Esophagus muscularis mucosa (tissue), 4 donors: Measurements from ENCODE around the gene FAM193A. TPM values are rescaled to one million over a fixed set of nuclear protein-coding genes. Genes with fewer than 3 reads are reported as not detected.

ENCODE experiments used
- DNase-seq: peaks from one replicate; pipeline ENCODE4 v3.0.0-alpha.2; 2017; ENCODE audit errors: extremely low spot score
- H3K27ac ChIP-seq, 4 donors: fragments of 200-600 bp; sonication (generic); replicated peaks in 1 of 4; 1 replicate in 3 of 4; 2 replicates in 1 of 4; pipeline ENCODE4 v1.5.1; 2016 to 2019; ENCODE audit warnings: mild to moderate bottlenecking in 1 of 4
- H3K27me3 ChIP-seq, 4 donors: fragments of 200-600 bp; sonication (generic); one replicate each; pipeline versions ENCODE4 v1.5.1 to v1.6.0; 2016 to 2019
- H3K36me3 ChIP-seq, 4 donors: fragments of 200-600 bp; sonication (generic); one replicate each; pipeline ENCODE4 v1.5.1; 2016 to 2019
- H3K4me1 ChIP-seq, 4 donors: fragments of 200-600 bp; sonication (generic); one replicate each; pipeline ENCODE4 v1.5.1; 2016 to 2019
- H3K4me3 ChIP-seq, 4 donors: fragments of 200-600 bp; sonication (generic); 1 replicate in 2 of 4; 2 replicates in 2 of 4; pipeline ENCODE4 v1.5.1; 2016 to 2019; ENCODE audit warnings: mild to moderate bottlenecking in 4 of 4, moderate library complexity in 1 of 4
- H3K9me3 ChIP-seq, 4 donors: fragments of 200-600 bp; sonication (generic); 1 replicate in 3 of 4; 2 replicates in 1 of 4; pipeline ENCODE4 v1.5.1; 2016 to 2019
- EP300 ChIP-seq: sonication (generic); formaldehyde crosslinking; IDR thresholded peaks from one replicate; pipeline ENCODE4 v1.6.1; 2017; ENCODE audit warnings: antibody characterized with exemption
- POLR2A ChIP-seq: fragments of 450-650 bp; IDR thresholded peaks from one replicate; pipeline ENCODE4 v1.6.1; 2017; ENCODE audit warnings: antibody characterized with exemption, moderate library complexity, mild to moderate bottlenecking, low read depth
- POLR2AphosphoS5 ChIP-seq, 2 donors: sonication (generic); formaldehyde crosslinking; IDR thresholded peaks; one replicate each; pipeline ENCODE4 v1.6.1; 2017; ENCODE audit warnings: antibody characterized with exemption in 2 of 2
- WGBS: methylation state at CpG from one replicate; pipeline ENCODE4 v1.1.5; 2018; 5-methylcytosine and 5-hydroxymethylcytosine counted together
- intact Hi-C: fragments of 100-400 bp; cut with DNase I; formaldehyde crosslinking; loops from one replicate; pipeline ENCODE4 v1.15.1; 2023
- total RNA-seq, 4 donors: library from RNA; depleted of rRNA; stranded (reverse); fragments of >200 nt; gene quantifications; one replicate each; pipeline versions ENCODE4 v1.1.0 to v1.2.1, GENCODE V29; 2016
- TF ChIP-seq, protein P1 (sequence below), 3 experiments: fragments of 200-600 bp in 2 of 3; fragments of 450-650 bp in 1 of 3; sonication (generic) in 2 of 3; IDR thresholded peaks; one replicate each; pipeline ENCODE4 v1.5.1; 2017 to 2019; ENCODE audit warnings: antibody characterized with exemption in 3 of 3, mild to moderate bottlenecking in 2 of 3, moderate library complexity in 1 of 3

Gene FAM193A, protein sequence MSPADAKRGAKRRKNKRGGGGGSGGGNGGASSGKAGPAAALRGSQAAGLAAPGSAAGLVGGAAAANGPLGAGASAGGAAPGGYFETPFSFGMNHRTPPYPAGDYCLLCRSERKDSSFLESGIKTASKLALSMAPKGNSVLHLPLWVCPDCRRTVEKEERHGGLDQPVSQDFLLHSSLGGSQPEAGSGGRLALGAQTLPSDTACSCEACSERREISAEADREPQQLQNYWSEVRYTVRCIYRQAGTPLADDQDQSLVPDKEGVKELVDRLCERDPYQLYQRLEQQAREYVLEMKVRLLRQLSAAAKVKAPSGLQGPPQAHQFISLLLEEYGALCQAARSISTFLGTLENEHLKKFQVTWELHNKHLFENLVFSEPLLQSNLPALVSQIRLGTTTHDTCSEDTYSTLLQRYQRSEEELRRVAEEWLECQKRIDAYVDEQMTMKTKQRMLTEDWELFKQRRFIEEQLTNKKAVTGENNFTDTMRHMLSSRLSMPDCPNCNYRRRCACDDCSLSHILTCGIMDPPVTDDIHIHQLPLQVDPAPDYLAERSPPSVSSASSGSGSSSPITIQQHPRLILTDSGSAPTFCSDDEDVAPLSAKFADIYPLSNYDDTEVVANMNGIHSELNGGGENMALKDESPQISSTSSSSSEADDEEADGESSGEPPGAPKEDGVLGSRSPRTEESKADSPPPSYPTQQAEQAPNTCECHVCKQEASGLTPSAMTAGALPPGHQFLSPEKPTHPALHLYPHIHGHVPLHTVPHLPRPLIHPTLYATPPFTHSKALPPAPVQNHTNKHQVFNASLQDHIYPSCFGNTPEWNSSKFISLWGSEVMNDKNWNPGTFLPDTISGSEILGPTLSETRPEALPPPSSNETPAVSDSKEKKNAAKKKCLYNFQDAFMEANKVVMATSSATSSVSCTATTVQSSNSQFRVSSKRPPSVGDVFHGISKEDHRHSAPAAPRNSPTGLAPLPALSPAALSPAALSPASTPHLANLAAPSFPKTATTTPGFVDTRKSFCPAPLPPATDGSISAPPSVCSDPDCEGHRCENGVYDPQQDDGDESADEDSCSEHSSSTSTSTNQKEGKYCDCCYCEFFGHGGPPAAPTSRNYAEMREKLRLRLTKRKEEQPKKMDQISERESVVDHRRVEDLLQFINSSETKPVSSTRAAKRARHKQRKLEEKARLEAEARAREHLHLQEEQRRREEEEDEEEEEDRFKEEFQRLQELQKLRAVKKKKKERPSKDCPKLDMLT (N-terminal part only)
- 10 to 100 TPM; 20.0 to 30.6 (median 24.6) TPM for total RNA-seq

DNA sequence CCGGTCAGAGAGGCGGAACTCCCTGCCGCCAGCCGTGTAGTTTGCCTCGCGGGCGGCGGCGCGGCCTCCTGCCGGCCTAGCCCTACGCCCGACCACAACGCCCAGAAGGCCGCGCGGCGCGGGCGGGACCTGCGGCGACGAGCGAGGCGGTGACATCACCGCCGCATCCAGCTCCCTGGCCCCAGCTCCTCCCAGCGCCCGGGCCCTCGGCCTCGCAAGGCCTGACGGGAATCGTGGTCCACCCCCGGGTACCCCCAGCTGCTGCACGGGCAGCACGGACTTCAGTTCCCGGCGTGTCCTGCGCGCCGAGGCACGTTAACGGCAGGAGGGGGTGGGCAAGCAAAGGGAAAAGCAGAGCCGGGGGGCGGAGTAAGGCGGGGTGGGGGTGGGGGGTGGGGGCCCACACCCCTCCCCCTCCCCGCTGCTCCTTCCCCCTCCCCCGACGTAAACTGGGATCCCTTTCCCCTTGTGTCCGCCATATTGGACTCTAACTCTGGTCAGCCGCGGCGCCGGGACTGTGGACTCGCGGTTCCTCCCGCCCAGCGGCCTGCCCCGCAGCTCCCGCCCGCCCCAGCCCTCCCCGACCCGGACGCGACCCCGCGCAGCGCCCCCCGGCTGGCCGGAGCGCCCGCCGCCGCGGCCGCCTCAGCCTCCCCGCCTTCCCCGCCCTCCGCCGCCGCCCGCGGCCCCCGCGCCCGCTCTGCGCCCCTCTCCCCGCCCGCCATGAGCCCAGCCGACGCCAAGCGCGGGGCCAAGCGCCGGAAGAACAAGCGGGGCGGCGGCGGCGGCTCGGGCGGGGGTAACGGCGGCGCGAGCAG is at the start of gene FAM193A:
Gene FAM193A (plus strand): TSS at position 455 of the 818 bp plus-strand sequence. CDS start 269 bp downstream, at position 724.
- Histone ChIP-seq H3K36me3 (no peaks in the 10 kb centered on the region), H3K9me3 (no peaks in the 10 kb centered on the region), H3K4me3 (peak within 1 kb of the TSS; percentile 90 to 99 (median 95)), H3K4me1 (peaks cover 31 to 49% (median 46%) of the 10 kb centered on the region in 4 donors), H3K27me3 (no peaks in the 10 kb centered on the region), H3K27ac (peak within 1 kb of the TSS; percentile 92 to 96 (median 96))
- intact Hi-C loops: loop anchor here (5.0 kb wide), 3 partner anchors 69 to 274 kb away; partner anchors contain the start of genes MXD4 and RNF4
- TF ChIP-seq EP300 (no peak), POLR2AphosphoS5 (IDR thresholded peaks at IDR 0.05) (peak; percentile 78 to 80), POLR2A (peak; percentile 0)
- TF ChIP-seq, protein P1, sequence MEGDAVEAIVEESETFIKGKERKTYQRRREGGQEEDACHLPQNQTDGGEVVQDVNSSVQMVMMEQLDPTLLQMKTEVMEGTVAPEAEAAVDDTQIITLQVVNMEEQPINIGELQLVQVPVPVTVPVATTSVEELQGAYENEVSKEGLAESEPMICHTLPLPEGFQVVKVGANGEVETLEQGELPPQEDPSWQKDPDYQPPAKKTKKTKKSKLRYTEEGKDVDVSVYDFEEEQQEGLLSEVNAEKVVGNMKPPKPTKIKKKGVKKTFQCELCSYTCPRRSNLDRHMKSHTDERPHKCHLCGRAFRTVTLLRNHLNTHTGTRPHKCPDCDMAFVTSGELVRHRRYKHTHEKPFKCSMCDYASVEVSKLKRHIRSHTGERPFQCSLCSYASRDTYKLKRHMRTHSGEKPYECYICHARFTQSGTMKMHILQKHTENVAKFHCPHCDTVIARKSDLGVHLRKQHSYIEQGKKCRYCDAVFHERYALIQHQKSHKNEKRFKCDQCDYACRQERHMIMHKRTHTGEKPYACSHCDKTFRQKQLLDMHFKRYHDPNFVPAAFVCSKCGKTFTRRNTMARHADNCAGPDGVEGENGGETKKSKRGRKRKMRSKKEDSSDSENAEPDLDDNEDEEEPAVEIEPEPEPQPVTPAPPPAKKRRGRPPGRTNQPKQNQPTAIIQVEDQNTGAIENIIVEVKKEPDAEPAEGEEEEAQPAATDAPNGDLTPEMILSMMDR (IDR thresholded peaks at IDR 0.05): no peak
- DNase-seq: peak; percentile 99
- WGBS: 0% methylated on average over 20 of the region's 106 CpGs

DNA sequence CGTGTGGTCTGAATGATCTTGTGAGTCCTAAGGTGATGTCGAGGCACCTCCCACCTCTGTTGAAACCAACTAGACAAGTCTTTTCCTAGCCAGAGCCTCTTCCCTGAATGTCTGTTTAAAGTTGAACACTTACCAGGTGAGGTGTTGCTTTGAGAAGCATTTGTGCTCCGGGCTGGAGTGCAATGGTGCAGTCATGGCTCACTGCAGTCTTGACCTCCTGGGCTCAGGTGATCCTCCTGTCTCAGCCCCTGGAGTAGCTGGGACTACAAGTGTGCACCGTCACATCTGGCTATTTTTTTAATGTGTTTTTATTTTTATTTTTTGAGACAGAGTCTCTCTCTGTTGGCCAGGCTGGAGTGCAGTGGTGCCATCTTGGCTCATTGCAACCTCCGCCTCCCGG is 49.5 kb upstream of the FAM193A start:
- 94% methylated on average over 6 of the region's 6 CpGs for WGBS
- no peaks in the 10 kb centered on the region for H3K9me3 ChIP-seq
- peaks cover 67 to 86% (median 77%) of the 10 kb centered on the region in 4 donors for H3K4me1 ChIP-seq
- peaks cover 16 to 25% (median 20%) of the 10 kb centered on the region in 4 donors for H3K36me3 ChIP-seq
- intact Hi-C loops: no loop called here
- TF ChIP-seq EP300 (no peak), POLR2A (no peak), POLR2AphosphoS5 (IDR thresholded peaks at IDR 0.05) (no peak)
- TF ChIP-seq, protein P1 (IDR thresholded peaks at IDR 0.05): no peak
- no peak overlapping the region for H3K27ac ChIP-seq
- H3K27me3 ChIP-seq: no peaks in the 10 kb centered on the region
- H3K4me3 ChIP-seq: no peak overlapping the region
- DNase-seq: no peak

DNA sequence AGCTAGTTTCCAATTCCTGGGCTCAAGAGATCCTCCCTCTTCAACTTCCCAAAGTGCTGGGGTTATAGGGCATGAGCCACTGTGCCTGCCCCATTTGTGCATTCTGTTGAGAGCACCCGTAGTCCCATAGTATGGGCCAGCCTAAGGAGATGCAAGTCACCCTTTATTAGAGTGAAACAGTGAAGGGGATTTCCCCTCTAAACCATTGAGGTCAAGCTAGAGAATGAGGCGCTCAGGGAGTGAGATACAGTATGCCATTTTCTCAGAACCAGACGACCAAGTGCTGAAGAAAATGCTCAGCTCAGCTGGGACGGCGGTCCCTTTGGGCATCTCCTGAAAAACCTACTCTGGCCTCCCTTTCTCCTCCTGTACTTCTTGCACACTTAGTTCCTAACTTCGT is 48.8 kb upstream of the FAM193A start:
- H3K27ac ChIP-seq: no peak overlapping the region
- no peak for DNase-seq
- no peaks in the 10 kb centered on the region for H3K9me3 ChIP-seq
- intact Hi-C loops: no loop called here
- no peaks in the 10 kb centered on the region for H3K27me3 ChIP-seq
- 95% methylated on average over 6 of the region's 6 CpGs for WGBS
- H3K4me1 ChIP-seq: peaks cover 60 to 80% (median 74%) of the 10 kb centered on the region in 4 donors
- no peak overlapping the region for H3K4me3 ChIP-seq
- no peak for TF ChIP-seq POLR2A
- no peak for TF ChIP-seq POLR2AphosphoS5 (IDR thresholded peaks at IDR 0.05)
- TF ChIP-seq EP300: no peak
- TF ChIP-seq, protein P1 (IDR thresholded peaks at IDR 0.05): no peak
- peaks cover 20 to 32% (median 26%) of the 10 kb centered on the region in 4 donors for H3K36me3 ChIP-seq
